ENCODE data around the gene SEC16A.

DNA sequence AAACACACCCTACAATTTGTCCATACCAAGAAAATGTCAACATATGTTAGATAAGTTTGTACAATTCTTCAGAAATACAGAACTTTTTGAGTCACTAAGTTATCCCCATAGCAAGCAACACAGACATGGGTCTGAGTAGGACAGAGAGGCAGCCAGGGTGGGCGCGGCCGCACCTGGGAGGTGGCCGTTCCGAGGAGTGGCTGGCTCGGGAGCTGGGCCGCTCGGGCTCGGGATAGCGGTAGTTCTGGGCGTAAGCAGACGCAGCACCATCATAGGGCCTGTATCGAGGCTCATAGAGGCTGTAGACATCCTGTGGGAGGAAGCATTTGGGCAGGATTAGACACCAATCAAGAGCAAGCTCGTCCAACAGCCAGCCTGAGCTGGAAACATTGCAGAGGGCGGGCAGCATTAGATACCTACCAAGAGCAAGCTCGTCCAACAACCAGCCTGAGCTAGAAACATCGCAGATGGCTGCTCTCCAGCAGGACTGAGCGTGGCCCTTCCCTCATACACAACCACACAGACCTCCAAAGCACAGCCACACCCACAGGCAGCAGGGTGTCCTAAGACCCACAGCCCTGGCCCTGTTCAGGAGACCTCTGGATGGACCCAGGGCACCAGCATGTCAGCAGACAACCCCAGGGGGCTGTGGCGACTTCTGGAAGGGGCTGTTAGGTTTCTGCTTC is 10.9 kb downstream of the SEC16A start:
- TF ChIP-seq CTCF (IDR thresholded peaks at IDR 0.05; ENCODE audit: poor library complexity) (no peak), EZH2phosphoT487 (IDR thresholded peaks at IDR 0.05; ENCODE audit: low read depth, severe bottlenecking, unreplicated experiment) (no peak)
